Vagina (tissue), 2 donors: Measurements from ENCODE around the gene EVI2A.

ENCODE experiments used
- CTCF ChIP-seq, 3 experiments: fragments of 450-650 bp in 2 of 3; fragments of 200-600 bp in 1 of 3; sonication (generic) in 1 of 3; IDR thresholded peaks; one replicate each; pipeline ENCODE4 v1.5.1; 2017 to 2019; ENCODE audit warnings: antibody characterized with exemption in 3 of 3, mild to moderate bottlenecking in 2 of 3, moderate library complexity in 2 of 3
- POLR2AphosphoS5 ChIP-seq, 2 donors: sonication (generic); formaldehyde crosslinking; IDR thresholded peaks; one replicate each; pipeline ENCODE4 v1.9.0; 2017; ENCODE audit warnings: antibody characterized with exemption in 2 of 2, mild to moderate bottlenecking in 2 of 2, low read depth in 1 of 2; ENCODE audit not compliant: insufficient read depth in 1 of 2

- TF ChIP-seq CTCF (IDR thresholded peaks at IDR 0.05), result no peak
- TF ChIP-seq POLR2AphosphoS5 (IDR thresholded peaks at IDR 0.05; ENCODE audit: insufficient read depth in 1 of 2, low read depth in 1 of 2), result no peak
Measured at GRCh38 chr17:31272803-31273202, 48.6 kb downstream of the EVI2A start.
